Measurements from ENCODE around the gene DKK2.
"Not testable (repeated sequence)": the region's sequence is repeated elsewhere in the genome, so short reads cannot be mapped to it uniquely, and the experiment has no call there.

Gene DKK2

DNA sequence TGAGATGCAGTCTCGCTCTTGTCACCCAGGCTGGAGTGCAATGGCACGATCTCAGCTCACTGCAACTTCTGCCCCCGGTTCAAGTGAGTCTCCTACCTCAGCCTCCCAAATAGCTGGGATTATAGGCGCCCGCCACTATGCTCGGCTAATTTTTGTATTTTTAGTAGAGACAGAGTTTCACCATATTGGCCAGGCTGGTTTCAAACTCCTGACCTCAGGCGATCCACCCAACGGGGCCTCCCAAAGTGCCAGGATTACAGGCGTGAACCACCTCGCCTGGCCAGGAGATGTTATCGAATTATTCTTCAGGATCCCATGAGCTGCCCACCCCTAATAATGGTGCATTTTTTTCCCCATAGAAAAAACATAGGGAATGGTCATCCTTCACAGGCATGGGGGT, 128.1 kb downstream of the DKK2 start:
- not testable (repeated sequence) for H3K4me3 ChIP-seq (ENCODE audit: low read depth, low read length); H3K4me1 ChIP-seq (ENCODE audit: control insufficient read depth, insufficient read depth, low read length); H3K9me3 ChIP-seq (ENCODE audit: control insufficient read depth, insufficient read depth, low read depth, low read length); H3K27me3 ChIP-seq (ENCODE audit: control insufficient read depth, insufficient read depth, low read length); H3K36me3 ChIP-seq (ENCODE audit: control insufficient read depth, insufficient read depth, low read length); H3K27ac ChIP-seq (ENCODE audit: low read depth, low read length); H3K9ac ChIP-seq (ENCODE audit: low read length)

DNA sequence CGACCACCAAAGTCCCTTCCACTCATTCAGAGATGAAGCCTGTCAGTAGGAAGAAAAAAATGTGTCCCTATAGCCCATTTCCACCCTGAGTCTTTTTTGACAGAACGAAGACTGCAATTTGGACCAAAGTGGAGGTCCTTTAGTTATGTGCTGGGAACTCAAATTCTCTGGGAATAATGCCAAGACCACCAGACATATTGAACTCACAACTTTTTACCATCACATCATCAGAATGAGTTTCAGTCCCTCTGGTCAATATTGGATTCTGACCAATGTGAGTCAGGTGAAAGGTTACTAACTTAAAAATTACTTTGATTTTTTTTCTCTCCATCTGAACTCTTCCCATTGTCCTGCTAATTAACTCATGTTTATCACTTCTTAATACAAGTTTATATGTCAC, 128.9 kb downstream of the DKK2 start:
- Histone ChIP-seq H3K4me3 (ENCODE audit: low read depth, low read length) (no peak overlapping the region), H3K27ac (ENCODE audit: low read depth, low read length) (no peak overlapping the region), H3K27me3 (ENCODE audit: control insufficient read depth, insufficient read depth, low read length) (no peaks in the 10 kb centered on the region), H3K36me3 (ENCODE audit: control insufficient read depth, insufficient read depth, low read length) (no peaks in the 10 kb centered on the region), H3K9me3 (ENCODE audit: control insufficient read depth, insufficient read depth, low read depth, low read length) (no peaks in the 10 kb centered on the region), H3K9ac (ENCODE audit: low read length) (no peak overlapping the region), H3K4me1 (ENCODE audit: control insufficient read depth, insufficient read depth, low read length) (no peaks in the 10 kb centered on the region)

DNA sequence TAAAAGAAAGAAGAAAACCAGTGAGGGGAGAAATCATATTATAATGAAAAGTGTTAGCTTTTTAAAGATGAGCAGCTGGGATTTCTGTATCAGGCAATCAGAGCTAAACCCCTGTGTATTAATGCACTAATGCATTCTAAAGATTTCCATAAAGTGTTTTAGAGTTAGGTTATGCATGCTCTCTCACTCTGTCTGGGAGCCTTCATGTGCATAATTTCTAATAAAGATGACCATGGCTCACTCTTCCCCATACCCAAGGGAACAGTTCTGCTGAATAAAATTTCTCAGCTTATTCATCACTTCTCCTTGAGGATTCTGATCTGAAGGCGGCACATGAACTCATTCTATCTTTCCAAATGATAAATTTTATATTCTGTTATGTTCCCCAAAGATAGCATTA, 129.4 kb downstream of the DKK2 start:
- Histone ChIP-seq H3K9me3 (ENCODE audit: control insufficient read depth, insufficient read depth, low read depth, low read length) (no peaks in the 10 kb centered on the region), H3K27ac (ENCODE audit: low read depth, low read length) (no peak overlapping the region), H3K4me3 (ENCODE audit: low read depth, low read length) (no peak overlapping the region), H3K36me3 (ENCODE audit: control insufficient read depth, insufficient read depth, low read length) (no peaks in the 10 kb centered on the region), H3K27me3 (ENCODE audit: control insufficient read depth, insufficient read depth, low read length) (no peaks in the 10 kb centered on the region), H3K4me1 (ENCODE audit: control insufficient read depth, insufficient read depth, low read length) (no peaks in the 10 kb centered on the region), H3K9ac (ENCODE audit: low read length) (no peak overlapping the region)

DNA sequence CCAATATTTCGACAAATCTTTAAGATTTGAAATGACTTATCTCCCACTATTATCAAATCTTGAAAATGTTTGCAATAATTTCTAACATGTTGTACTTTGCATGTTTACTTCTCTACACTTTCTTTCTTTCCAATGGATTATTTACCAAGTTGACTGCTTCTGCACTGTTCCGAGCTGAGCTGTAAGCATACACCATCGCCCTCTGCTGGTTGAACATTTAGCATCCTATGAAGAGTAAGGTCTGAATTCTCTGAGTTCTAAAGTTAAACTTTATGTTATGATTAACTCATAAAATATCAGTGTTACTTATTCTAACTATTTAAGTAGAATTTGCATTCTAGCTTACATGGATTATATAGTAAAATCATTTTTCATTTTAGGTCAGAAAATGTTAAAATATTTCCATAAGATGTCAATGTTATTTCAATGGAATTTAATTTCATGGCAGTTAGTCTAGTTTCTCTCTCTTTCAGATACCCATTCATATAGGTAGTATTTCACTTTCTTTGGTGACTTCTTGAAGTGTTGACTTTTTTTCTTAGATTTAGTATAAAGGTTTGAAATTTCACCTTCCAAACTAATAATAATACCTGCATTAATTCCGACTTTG, 137.4 kb downstream of the DKK2 start:
- Histone ChIP-seq H3K4me3 (ENCODE audit: low read depth, low read length) (no peak overlapping the region), H3K9me3 (ENCODE audit: control insufficient read depth, insufficient read depth, low read depth, low read length) (0 out of 2 replicates have a peak, but pooled peaks cover 3% of the 10 kb centered on the region), H3K36me3 (ENCODE audit: control insufficient read depth, insufficient read depth, low read length) (no peaks in the 10 kb centered on the region), H3K4me1 (ENCODE audit: control insufficient read depth, insufficient read depth, low read length) (no peaks in the 10 kb centered on the region), H3K27ac (ENCODE audit: low read depth, low read length) (no peak overlapping the region), H3K27me3 (ENCODE audit: control insufficient read depth, insufficient read depth, low read length) (no peaks in the 10 kb centered on the region), H3K9ac (ENCODE audit: low read length) (no peak overlapping the region)

DNA sequence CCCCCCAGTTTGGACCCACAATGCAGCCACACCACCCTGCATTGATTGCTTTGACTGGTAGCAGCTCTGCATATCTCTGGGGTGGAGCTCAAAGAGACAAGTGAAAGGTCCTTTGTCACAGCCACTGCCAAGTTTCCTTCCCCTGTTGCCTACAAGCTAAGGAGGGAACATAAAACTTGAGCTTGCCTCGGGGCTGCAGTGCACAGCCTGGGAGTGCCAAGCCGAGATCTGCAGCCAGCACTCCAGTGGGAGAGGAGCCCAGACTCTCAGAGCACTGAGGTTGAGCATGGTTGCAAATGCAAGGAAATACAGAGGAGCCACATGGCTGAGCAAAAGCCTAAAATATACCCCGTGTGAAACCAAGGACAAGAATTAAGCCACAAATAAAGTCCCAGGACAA, 142.2 kb downstream of the DKK2 start:
- H3K27ac ChIP-seq (ENCODE audit: low read depth, low read length) = no peak overlapping the region
- no peak overlapping the region for H3K4me3 ChIP-seq (ENCODE audit: low read depth, low read length)
- H3K9ac ChIP-seq (ENCODE audit: low read length) = no peak overlapping the region
- no peaks in the 10 kb centered on the region for H3K4me1 ChIP-seq (ENCODE audit: control insufficient read depth, insufficient read depth, low read length)
- H3K9me3 ChIP-seq (ENCODE audit: control insufficient read depth, insufficient read depth, low read depth, low read length) = 0 out of 2 replicates have a peak, but pooled peaks cover 3% of the 10 kb centered on the region
- no peaks in the 10 kb centered on the region for H3K36me3 ChIP-seq (ENCODE audit: control insufficient read depth, insufficient read depth, low read length)
- no peaks in the 10 kb centered on the region for H3K27me3 ChIP-seq (ENCODE audit: control insufficient read depth, insufficient read depth, low read length)

DNA sequence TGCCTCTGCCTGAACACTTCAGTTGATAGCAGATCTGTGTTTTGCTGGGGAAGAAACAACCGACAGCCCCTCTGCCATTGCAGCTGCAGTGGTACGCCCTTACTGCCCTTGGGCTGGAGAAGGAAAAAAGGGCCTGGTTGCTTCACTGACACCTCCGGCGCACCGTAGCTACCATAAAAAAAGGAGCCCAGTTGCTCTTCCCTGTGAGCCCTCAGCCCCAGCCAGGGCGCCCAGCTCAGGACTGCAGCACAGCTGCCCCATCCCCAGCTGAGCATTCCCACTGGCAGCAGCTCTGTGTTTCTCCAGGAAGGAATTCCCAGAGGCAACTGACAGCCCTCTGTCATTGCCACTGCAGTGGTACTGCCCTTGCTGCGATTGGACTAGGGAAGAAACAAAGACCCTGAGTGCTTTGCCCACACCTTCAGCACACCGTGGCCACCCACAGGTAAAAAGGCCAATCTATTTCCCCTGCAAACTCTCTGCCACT, 142.7 kb downstream of the DKK2 start:
- H3K36me3 ChIP-seq (ENCODE audit: control insufficient read depth, insufficient read depth, low read length) = no peaks in the 10 kb centered on the region
- H3K27ac ChIP-seq (ENCODE audit: low read depth, low read length) = no peak overlapping the region
- H3K4me3 ChIP-seq (ENCODE audit: low read depth, low read length) = no peak overlapping the region
- H3K4me1 ChIP-seq (ENCODE audit: control insufficient read depth, insufficient read depth, low read length) = no peaks in the 10 kb centered on the region
- no peaks in the 10 kb centered on the region for H3K27me3 ChIP-seq (ENCODE audit: control insufficient read depth, insufficient read depth, low read length)
- no peak overlapping the region for H3K9ac ChIP-seq (ENCODE audit: low read length)
- 0 out of 2 replicates have a peak, but pooled peaks cover 3% of the 10 kb centered on the region for H3K9me3 ChIP-seq (ENCODE audit: control insufficient read depth, insufficient read depth, low read depth, low read length)

DNA sequence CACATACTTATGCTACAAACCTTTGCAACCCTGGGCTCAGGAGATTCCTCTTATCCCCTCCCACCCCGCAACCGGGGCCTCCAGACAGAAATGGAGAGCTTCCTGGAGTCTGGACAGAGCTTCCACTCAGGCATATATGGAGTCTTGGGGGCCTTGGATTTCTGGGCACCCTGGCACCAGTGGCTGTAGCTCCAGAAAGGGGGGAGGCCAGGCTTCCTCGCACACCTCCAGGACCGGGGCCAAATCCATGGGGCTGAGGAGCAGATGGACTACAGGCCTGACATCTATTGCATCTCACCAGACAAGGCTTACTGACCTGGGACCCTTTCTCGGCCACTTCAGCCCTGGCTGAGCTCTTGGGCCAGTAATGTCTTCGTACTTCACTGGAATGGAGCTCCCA, 143.3 kb downstream of the DKK2 start:
- Histone ChIP-seq H3K36me3 (ENCODE audit: control insufficient read depth, insufficient read depth, low read length) (no peaks in the 10 kb centered on the region), H3K4me3 (ENCODE audit: low read depth, low read length) (no peak overlapping the region), H3K27me3 (ENCODE audit: control insufficient read depth, insufficient read depth, low read length) (no peaks in the 10 kb centered on the region), H3K4me1 (ENCODE audit: control insufficient read depth, insufficient read depth, low read length) (no peaks in the 10 kb centered on the region), H3K27ac (ENCODE audit: low read depth, low read length) (no peak overlapping the region), H3K9ac (ENCODE audit: low read length) (no peak overlapping the region), H3K9me3 (ENCODE audit: control insufficient read depth, insufficient read depth, low read depth, low read length) (0 out of 2 replicates have a peak, but pooled peaks cover 3% of the 10 kb centered on the region)

DNA sequence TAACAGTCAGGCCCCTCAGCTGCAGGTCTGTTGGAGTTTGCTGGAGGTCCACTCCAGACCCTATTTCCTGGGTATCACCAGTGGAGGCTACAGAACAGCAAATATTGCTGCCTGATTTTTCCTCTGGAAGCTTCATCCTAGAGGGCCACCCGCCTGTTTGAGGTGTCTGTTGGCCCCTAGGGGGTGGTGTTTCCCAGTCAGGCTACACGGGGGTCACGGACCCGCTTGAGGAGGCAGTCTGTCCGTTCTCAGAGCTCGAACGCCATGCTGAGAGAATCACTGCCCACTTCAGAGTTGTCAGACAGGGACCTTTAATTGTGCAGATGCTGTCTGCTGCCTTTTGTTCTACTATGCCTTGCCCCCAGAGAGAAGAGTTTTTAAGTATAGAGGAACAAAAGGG, 160.8 kb downstream of the DKK2 start:
- Histone ChIP-seq H3K9me3 (ENCODE audit: control insufficient read depth, insufficient read depth, low read depth, low read length) (no peaks in the 10 kb centered on the region), H3K27ac (ENCODE audit: low read depth, low read length) (no peak overlapping the region), H3K4me1 (ENCODE audit: control insufficient read depth, insufficient read depth, low read length) (no peaks in the 10 kb centered on the region), H3K36me3 (ENCODE audit: control insufficient read depth, insufficient read depth, low read length) (no peaks in the 10 kb centered on the region), H3K4me3 (ENCODE audit: low read depth, low read length) (no peak overlapping the region), H3K9ac (ENCODE audit: low read length) (no peak overlapping the region), H3K27me3 (ENCODE audit: control insufficient read depth, insufficient read depth, low read length) (no peaks in the 10 kb centered on the region)
